Stomach (tissue), 4 donors: ENCODE results near the gene PTCD1.

Experiments
- EP300 ChIP-seq: sonication (generic); formaldehyde crosslinking; IDR thresholded peaks from one replicate; pipeline ENCODE4 v1.6.1; 2017; ENCODE audit warnings: antibody characterized with exemption
- POLR2A ChIP-seq, 4 donors: fragments of 450-650 bp; IDR thresholded peaks; one replicate each; pipeline ENCODE4 v1.6.1; 2016; ENCODE audit warnings: antibody characterized with exemption in 4 of 4, control low read depth in 2 of 4, mild to moderate bottlenecking in 1 of 4, moderate library complexity in 1 of 4
- POLR2AphosphoS5 ChIP-seq, 3 donors: sonication (generic); formaldehyde crosslinking; IDR thresholded peaks; one replicate each; pipeline ENCODE4 v1.6.1; 2016; ENCODE audit warnings: antibody characterized with exemption in 3 of 3
- TF ChIP-seq, protein P1 (sequence below), 7 experiments: fragments of 450-650 bp in 4 of 7; fragments of 200-600 bp in 3 of 7; sonication (generic) in 3 of 7; IDR thresholded peaks; one replicate each; pipeline ENCODE4 v1.5.1; 2016 to 2019; ENCODE audit warnings: antibody characterized with exemption in 7 of 7, control low read depth in 2 of 7, mild to moderate bottlenecking in 1 of 7

DNA sequence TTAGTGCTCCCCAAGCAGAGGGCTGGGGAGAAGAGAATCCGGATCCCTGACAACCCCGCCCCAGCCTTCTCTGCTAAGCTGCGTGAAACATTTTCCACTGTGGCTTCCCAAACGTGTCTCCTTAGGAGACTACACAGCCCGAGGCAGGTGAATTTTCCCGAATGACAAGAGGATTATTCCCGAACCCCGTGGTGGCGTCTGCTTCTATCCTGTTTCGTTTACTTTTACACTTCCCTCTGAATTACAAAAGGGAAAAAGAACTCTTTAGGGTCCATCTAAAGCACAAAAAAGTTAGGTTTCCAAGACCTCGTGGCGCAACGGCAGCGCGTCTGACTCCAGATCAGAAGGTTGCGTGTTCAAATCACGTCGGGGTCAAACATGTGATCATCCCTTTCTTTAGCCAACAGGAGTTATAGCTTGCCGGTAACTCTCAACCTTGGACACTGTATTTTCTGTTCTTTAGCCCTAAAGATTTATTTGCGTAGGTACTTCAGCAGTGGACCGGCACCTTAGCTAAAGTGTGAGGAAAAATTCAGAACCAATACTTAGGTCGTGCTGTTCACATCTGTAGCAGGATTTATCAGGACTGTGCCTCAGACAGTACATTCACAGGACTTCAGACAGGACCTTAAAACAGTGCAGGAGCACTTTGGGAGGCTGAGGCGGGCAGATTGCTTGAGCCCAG lies 30.9 kb upstream of the PTCD1 start:
- TF ChIP-seq, protein P1, sequence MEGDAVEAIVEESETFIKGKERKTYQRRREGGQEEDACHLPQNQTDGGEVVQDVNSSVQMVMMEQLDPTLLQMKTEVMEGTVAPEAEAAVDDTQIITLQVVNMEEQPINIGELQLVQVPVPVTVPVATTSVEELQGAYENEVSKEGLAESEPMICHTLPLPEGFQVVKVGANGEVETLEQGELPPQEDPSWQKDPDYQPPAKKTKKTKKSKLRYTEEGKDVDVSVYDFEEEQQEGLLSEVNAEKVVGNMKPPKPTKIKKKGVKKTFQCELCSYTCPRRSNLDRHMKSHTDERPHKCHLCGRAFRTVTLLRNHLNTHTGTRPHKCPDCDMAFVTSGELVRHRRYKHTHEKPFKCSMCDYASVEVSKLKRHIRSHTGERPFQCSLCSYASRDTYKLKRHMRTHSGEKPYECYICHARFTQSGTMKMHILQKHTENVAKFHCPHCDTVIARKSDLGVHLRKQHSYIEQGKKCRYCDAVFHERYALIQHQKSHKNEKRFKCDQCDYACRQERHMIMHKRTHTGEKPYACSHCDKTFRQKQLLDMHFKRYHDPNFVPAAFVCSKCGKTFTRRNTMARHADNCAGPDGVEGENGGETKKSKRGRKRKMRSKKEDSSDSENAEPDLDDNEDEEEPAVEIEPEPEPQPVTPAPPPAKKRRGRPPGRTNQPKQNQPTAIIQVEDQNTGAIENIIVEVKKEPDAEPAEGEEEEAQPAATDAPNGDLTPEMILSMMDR (IDR thresholded peaks at IDR 0.05): no peak
- TF ChIP-seq POLR2A (IDR thresholded peaks at IDR 0.05) (no peak), EP300 (no peak), POLR2AphosphoS5 (IDR thresholded peaks at IDR 0.05) (no peak)
